Right forelimb (tissue), 1 donor: Measurements from ENCODE around the gene TBC1D12.
A peak's percentile ranks its signal among the peaks of the same experiment; 100 is the strongest.
"Not testable (repeated sequence)": the region's sequence is repeated elsewhere in the genome, so short reads cannot be mapped to it uniquely, and the experiment has no call there.

ENCODE experiments used
- DNase-seq: peaks from one replicate; pipeline ENCODE4 v3.0.0-alpha.2; 2018

The TBC1D12 gene

DNA sequence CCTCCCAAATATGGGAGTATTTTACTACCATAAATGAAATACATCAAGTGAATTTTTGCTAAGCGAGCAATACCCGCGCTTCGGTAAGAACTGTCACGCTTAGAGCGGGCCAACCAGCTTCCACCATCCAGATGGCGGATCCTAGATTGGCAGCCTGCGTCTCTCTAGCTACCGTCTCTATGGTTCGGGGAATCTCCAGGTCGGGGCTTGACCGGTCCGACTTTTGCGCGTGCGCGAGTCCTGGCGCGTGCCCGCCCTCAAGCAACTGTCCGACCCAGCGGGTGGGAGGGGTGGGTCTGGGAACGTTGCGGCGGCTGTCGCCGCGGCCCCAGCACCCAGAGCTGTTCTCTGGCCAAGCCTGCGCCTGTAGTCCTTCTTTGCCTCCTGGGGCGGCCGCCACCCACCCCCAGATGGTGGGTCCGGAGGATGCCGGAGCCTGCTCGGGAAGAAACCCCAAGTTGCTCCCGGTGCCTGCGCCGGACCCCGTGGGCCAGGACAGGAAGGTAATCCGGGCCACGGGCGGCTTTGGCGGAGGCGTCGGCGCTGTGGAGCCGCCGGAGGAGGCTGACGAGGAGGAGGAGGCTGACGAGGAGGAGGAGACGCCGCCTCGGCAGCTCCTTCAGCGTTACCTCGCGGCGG lies at the start of gene TBC1D12:
TSS of gene TBC1D12 (plus strand) at position 338 of the 639 bp plus-strand sequence. CDS start at position 411, 73 bp downstream.
- DNase-seq, result peak; percentile 96

DNA sequence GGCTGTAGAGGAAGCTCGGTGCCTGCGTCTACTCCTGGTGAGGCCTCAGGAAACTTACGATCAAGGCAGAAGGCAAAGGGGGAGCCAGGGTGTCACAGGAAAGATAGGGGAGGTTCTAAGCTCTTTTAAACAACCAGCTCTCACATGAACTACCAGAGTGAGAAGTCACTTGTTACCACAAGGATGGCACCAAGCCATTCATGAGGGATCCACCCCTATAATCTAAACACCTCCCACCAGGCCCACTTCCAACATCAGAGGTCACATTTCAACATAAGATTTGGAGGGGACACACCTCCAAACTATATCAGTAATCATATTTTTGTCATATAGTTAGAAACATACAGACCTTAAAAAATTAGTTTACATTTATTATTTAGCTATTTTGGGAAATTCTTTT lies 49.0 kb upstream of the TBC1D12 start:
- no peak for DNase-seq

DNA sequence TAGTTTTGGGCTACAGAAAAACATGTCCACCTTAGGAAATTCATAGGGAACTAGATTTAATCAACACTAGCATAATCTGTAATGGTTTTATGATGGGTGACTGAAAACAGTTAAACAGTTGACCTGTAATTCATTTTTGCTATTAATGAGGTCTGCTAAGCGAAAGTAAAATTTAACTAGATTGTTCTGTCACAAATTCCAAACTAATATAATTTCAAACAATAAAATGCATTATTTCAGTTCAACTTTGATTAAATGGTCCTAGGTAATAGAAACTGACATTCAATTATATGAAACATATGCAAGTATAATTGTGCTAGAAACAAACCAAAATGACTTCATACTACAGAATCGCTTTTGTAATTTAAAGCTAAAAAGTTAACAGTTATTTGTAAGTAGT lies 46.5 kb upstream of the TBC1D12 start:
- no peak for DNase-seq

DNA sequence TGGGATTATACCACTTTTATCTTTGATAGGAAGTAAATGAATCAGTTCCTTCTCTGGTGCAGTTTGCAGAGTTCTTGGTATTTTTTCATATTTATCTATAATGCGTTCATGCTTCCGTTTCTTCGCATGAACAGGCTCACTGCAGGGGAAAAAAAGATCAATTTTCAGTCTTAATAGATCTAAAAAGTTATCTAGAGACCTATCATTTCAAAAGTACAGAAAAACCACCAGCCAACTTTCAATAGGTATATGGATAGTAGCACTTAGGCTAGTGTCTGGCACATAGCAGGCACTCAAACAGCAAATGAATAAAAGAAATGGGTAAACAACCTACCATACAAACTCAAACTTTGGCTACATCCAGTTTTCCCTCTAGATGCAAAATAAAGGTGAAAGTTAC lies 45.1 kb upstream of the TBC1D12 start:
- no peak for DNase-seq

DNA sequence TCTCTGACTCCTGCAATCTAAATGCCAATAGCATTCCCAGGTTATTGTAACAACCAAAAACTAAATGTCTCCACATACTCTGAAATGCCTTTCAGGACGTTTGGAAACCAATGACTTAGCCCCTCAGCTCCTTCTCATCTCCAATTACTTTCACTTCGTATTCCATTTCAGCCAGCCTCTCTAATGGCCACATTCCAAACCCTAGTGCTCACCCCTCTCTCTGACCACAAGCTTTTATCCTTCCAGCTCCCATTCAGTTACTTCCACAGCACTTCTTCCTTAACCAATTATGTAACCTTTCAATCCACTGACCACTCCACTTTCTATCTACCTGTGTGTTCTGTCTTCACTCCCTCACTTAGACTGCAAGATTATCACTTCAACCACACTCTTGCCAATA lies 43.9 kb upstream of the TBC1D12 start:
- no peak for DNase-seq

DNA sequence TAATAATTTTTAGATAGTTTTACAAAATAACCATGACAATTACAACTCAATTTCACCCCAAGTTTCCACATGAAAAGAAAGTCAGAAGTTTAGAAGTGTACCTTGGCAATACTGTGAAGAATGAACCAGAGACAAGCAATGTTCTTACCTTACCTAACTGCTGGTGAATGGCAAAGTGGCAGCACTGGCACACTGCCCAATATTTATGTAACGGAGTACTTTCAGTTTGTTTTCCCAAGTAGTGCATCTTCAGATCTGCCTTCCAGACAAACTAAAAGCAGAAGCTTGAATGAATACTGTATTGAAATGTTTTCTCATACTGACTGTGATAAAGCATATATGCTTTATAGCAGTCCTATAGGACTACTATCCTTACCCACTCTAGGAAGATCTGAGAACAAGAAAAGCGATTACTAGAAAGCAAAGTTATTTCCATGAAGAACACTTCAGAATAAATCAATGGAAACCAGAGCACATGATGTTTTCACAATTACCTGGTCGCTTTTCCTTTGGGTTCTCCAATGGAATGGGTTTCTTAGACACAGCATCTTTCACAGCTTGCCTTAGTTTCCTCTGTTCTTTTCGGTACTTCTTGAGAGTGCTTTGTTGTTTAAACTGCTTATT lies 41.1 kb upstream of the TBC1D12 start:
- DNase-seq, result no peak

DNA sequence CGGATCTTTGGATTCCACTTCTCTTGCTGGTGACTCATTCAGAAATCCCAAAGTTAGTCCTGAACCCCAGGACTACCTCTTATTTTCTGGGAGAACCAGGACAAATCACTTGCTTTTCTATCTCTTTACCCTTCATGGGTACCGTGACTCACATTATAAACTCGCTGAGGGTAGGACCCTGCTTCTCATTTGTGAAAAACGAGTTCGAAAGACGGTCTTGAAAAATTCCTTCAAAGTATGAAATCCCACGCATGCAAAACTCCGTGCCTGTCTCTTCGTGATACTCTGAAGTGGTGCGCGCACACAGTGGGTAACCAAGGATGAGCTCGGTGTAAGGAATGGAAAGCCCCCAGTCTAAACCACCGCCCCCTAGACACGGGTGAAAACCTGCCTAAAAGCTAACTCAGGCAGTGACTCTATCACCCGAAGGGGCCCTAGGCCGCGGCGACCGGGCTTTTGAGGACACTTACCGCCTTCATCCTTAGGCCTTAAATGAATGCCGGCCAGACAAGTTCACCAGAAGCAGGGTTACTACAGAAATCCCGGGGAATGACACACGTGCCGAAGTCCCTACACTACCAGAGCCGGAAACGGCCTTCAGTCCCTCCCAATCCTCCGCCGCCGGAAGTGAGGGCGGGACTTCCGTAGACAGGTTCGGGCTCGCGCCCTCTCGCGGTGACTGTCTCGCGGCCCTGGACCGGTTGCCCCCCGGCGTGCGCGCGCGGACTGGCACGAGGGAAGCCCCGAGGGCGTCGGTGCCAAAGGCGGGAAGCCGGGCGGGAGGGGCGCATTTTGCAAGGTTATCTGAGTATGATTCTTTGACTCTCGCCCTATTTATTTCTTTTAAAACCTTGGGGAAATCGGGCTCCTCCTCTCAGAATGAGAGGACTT lies 39.7 kb upstream of the TBC1D12 start, which contains the start of gene NOC3L:
TSS of gene NOC3L (minus strand) at position 580 of the 891 bp plus-strand sequence. CDS start at position 479, 101 bp downstream.
- DNase-seq, result peak; percentile 96

DNA sequence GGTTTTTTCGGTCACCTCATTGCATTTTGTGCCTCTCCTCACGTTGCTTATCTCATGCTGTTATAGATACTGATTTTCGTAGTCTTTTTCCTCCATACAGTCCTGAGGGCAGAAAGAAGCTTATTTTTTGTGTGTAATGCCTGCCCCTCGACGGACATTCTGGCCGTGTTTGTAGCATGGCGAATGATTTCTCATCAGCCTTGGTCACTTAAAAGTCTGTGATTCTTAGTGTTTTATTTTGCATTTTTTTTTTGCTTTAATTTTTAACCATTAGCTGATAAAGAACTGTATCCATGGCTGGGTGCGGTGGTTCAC lies 39.1 kb upstream of the TBC1D12 start:
- DNase-seq, result no peak

DNA sequence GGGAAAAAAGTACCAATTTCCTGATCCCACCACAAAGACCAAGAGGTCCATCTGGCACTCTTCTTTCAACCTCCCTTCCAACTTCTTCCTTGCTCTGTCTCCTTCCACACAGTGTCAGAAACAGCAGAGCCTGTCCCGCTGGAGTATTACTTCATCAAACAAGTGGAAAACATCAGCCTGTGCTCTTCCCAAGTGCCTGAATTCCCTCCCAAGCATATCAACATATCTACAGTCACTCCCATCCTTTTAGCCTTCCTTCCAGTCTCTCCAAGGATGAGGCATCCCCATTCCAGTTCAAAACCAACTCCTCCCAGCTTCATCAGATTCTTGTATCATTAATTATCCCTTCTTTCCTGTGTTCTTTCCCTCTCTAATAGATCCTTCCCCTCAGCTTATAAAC lies 37.9 kb upstream of the TBC1D12 start:
- no peak for DNase-seq

DNA sequence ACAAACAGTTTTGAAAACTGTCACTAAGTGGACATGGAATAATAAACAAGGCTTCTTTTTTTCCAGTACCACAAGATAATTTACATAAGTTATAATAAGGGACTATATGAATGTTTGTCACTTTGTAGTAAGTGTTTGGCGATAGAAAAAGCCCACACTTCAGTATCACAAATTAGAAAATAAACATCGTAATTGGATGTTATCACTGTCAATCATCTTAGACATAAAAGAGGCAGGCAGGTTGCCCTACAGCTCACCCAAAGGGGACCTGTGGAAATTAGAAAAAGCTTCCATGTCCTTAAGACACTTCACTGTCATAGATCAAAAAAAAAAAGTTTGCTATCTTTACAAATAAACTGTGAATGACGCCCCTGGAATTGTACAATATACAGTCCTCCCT lies 36.0 kb upstream of the TBC1D12 start:
- DNase-seq, result no peak

DNA sequence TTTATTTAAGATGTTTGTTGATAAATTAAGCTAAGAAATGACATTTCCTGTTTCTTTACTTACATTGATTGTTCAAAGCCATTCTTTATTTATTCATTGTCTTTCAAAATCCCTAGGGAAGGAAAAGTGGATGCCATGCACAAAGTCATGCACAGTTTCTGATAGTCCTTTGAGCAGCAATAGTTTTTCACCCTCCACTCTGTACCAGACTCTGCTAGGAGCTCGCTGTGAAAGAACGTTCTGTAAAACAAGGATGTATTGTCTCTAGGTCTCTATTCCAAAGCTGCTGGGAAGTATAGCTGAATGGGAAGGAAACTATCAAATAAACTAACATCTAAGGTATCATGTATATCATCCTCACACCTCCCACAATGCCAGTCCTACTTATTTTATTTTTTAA lies 31.8 kb upstream of the TBC1D12 start:
- no peak for DNase-seq

DNA sequence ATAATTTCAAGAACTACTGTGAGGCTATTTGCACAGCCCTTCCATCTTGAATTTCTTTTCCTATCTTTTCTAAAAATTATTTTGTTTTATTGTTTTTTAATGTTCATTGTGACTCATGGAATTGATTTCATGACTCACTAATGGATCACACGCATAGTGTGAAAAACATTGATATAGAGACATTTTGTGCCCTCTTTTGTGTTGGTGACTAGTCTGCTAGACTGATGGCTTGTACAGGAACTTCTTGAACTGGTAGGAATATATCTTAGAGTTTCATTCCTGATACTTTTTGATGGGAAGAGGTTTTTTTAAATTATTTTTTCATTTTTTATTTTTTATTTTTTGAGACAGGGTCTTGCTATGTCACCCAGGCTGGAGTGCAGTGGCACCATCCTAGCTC lies 27.0 kb upstream of the TBC1D12 start:
- no peak for DNase-seq

DNA sequence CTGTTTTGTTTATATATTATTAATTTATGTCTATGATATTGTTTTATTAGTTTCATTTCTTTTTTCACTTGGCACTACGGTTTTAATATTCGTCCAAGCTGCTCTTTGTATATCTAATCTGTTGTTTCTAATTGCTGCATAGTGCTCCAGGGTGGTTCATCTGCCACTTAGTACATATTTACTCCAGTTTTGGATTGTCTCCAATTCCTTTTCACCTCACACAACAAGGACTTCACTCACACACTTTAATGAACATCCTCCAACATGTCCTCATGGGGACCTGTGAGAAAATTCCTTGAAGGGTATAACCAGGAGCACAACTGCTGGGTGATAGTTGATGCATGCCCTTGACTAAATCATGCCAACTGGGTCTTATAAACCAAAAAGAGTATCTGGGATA lies 25.5 kb upstream of the TBC1D12 start:
- DNase-seq, result no peak

DNA sequence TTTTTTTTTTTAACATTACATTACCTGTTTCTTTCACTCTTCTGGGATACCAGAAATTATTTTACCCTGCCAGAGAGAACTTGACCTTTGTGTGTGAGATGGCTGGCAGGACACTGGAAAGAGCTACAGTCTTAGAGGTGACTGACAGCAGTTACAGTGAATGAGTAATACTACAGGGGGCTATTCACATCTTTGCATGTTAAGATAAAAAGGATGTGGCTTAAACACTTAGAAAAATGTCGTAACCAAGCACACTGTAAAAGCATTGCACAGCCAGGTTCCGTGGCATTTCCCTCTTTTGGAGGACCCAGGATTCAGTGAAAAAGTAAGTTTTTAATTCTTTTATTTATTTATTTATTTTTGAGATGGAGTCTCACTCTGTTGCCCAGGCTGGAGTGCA lies 18.8 kb upstream of the TBC1D12 start:
- DNase-seq, result no peak

DNA sequence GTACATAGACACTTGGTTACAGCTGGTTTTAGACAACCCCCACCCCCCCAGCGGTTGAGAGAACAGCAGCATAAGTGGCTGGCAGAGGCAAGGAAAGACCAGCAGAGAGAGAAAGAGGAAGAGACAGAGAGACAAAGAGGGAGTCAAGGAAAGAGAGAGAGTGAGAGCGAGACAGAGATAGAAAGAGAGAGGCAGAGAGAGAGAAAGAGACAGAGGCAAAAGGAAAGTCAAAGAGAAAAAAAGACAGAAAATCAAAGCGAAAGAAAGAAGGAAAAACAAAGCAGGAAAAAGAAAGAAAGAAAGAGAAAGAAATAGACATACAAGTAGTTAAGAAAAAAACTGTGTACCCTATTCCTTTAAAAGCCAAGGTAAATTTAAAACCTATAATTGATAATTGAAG lies 16.6 kb upstream of the TBC1D12 start:
- not testable (repeated sequence) for DNase-seq

DNA sequence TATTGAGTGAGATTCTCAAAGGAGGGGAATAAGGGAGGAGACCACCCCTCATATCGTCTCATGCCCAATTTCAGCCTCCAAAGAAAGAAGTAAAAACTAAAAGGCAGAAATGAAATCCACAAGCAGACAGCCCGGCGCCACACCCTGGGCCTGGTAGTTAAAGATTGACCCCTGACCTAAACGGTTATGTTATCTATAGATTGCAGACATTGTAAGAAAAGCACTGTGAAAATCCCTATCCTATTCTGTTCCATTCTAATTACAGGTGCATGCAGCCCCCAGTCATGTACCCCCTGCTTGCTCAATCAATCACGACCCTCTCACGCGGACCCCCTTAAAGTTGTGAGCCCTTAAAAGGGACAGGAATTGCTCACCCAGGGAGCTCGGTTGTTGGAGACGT lies 10.2 kb upstream of the TBC1D12 start:
- not testable (repeated sequence) for DNase-seq

DNA sequence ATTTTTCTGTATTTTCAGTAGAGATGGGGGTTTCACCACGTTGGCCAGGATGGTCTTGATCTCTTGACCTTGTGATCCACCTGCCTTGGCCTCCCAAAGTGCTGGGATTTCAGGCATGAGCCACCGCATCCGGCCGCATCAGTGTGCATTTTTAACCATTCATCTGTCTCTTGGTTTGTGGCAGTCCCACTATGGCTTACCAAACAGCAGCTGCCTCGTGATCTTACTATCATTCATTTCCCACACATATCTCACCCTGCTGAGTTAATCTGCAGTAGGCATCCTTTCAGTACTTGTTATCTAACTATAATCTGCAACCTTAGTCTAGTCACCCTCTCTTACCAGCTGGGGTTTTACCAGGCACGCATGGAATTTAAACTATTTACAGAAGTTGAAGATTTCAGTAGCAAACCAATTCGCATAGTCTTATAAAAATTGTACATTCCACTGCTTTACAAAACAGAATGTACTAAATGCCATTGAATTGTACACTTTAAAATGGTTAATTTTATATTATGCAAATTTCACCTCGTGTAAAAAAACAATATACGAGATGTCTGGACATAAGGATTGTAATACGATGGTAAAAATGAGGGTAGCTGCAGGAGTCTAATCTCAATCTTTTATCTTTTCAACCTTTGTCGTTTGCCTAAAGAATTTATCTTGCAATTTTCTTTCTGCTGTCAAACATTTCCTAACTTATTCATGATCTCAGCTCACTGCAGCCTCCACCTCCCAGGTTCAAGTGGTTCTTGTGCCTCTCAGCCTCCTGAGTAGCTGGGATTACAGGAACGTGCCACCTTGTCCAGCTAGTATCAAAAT lies 4.6 kb upstream of the TBC1D12 start:
- no peak for DNase-seq

DNA sequence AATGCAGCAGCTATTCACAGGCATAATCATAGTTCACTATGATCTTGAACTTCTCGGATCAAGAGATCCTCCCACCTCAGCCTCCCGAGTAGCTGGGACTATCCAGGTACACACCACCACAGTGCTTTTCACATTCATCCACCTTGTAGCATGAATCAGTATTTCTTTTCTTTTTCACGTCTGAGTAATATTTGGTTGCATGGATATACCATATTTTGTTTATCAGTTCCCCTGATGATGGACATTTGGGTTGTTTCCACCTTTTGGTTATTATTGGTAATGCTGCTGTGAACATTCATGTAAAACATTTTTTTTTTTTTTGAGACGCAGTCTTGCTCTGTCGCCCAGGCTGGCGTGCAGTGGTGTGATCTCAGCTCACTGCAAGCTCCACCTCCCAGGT lies 3.6 kb upstream of the TBC1D12 start:
- DNase-seq, result no peak

DNA sequence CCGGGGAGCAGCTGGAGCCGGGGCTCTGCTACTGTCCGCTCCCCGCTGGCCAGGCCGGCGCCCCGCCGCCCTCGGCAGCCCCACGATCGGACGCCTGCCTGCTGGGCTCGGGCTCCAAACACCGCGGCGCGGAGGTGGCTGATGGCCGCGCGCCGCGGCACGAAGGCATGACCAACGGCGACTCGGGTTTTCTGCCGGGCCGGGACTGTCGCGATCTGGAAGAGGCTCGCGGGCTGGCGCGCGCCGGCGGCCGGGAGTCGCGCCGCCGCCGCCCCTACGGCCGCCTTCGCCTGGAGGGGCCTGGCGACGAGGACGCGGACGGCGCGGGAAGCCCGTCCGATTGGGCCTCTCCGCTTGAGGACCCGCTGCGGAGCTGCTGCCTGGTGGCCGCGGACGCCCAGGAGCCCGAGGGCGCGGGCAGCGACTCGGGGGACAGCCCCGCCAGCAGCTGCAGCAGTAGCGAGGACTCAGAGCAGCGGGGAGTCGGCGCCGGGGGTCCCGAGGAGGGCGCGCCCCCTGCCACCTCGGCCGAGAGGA lies 570 bp downstream of the TBC1D12 start:
- peak; percentile 71 for DNase-seq

DNA sequence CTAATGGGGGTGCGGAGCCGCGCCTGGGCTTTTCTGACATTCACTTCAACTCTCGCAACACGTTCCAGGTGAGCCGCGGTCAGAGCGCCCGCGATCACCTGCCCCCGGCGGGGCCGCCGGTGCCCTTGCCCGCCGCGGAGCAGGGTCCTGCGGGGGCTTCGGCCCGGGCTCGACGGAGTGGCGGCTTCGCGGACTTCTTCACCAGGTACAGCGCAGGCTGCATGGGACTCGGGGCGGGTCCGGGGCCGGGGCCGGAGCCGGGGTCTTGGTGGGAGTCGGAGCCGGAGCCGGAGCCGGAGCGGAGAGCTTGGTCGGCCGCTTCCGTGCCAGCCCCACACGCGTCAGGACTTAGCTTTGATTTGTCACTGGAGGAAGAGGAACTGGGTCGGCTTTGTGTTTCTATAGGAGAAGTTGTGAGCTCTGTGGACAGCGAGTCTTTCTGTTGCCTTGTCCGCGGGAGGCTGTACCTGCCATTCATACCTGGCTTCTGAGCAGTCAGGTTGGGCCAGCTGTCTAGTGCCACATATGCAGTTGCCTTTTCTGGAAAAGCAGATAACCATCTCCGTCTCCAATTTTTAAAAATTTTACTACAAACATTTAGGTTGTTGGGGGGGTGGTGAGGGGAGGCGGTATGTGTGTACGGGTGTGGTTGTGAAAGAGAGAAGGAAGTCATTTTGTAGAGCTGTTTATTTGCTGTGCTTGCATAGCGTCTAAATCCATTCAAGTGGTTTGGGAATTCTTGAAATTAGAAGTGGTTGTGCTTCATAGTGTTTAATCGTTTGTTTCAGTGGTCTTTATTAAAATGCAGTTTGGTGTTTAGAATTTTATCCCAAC lies 1.3 kb downstream of the TBC1D12 start:
- DNase-seq, result peak; percentile 80

DNA sequence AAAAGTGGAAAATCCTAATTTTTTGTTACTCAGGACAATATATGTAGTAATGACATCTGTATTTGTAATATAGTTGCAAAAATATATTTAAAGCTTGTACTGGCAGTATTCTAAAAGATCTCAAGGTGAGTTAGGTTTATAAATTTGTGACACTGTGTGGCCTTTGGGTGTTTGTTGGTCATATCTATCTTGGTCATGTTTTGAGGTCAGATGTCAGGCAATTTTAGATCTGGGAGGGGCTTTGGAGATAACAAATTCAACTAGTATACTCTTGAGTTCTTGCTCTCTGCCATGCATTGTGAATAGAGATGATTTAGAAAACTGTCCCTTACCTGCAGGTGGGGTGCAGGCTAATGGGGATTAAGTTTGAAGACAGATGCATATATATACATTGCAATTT lies 3.1 kb downstream of the TBC1D12 start:
- DNase-seq, result no peak

DNA sequence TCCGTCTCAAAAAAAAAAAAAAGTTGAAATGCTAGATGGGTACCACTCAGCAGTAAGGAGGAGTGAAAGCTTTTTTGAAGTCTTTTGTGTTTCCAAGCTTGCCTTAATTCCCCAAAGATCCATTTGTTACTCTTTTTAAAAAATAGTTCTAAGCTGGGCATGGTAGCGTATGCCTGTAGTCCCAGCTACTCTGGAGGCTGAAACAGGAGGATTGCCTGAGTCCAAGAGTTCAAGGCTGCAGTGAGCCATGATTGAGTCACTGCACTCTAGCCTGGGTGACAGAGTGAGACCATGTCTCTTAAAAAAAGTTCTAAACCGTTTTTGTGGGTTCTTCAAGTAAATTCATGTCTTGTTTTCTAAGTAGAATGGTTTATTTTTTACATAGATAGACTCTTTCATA lies 5.3 kb downstream of the TBC1D12 start:
- DNase-seq, result no peak
